NT2/D1 (cell line): Measurements from ENCODE around the gene ARHGAP10.

Experiments
- DNase-seq: peaks from one replicate; pipeline ENCODE4 v3.0.0-alpha.2; 2011; ENCODE audit warnings: low read depth, low spot score
- H3K27me3 ChIP-seq: 2 replicates; pipeline ENCODE4 v1.6.0; 2011; ENCODE audit warnings: mild to moderate bottlenecking; ENCODE audit not compliant: insufficient read length, insufficient read depth
- H3K36me3 ChIP-seq: 2 replicates; pipeline ENCODE4 v1.6.1; 2011; ENCODE audit warnings: mild to moderate bottlenecking, low read length, mixed read lengths; ENCODE audit not compliant: insufficient read depth, insufficient read length
- H3K4me1 ChIP-seq: 2 replicates; pipeline ENCODE4 v1.5.1; 2011; ENCODE audit not compliant: insufficient read depth, insufficient read length
- H3K4me3 ChIP-seq: 2 replicates; pipeline ENCODE4 v1.5.1; 2011; ENCODE audit warnings: low read depth; ENCODE audit not compliant: insufficient read length
- H3K9ac ChIP-seq: 2 replicates; pipeline ENCODE4 v1.6.0; 2011; ENCODE audit warnings: low read depth; ENCODE audit not compliant: insufficient read length
- H3K9me3 ChIP-seq: 2 replicates; pipeline ENCODE4 v1.5.1; 2011; ENCODE audit warnings: mild to moderate bottlenecking, low read length; ENCODE audit not compliant: insufficient read depth
- SUZ12 ChIP-seq: IDR thresholded peaks from 2 replicates; pipeline ENCODE4 v1.6.1; 2011; ENCODE audit not compliant: insufficient read length, insufficient read depth; ENCODE audit errors: extremely low read depth
- YY1 ChIP-seq: IDR thresholded peaks from 2 replicates; pipeline ENCODE4 v1.6.1; 2011; ENCODE audit not compliant: insufficient read length, insufficient read depth
- ZNF274 ChIP-seq: IDR thresholded peaks from 2 replicates; pipeline ENCODE4 v1.6.1; 2011; ENCODE audit warnings: mild to moderate bottlenecking, low read depth, low read length

The ARHGAP10 gene

GRCh38 chr4:147968641-147969040, 236.8 kb downstream of the ARHGAP10 start:
- H3K9me3 ChIP-seq = no peaks in the 10 kb centered on the region
- TF ChIP-seq YY1 (no peak), ZNF274 (no peak), SUZ12 (no peak)
- peaks cover 19% of the 10 kb centered on the region for H3K36me3 ChIP-seq
- no peaks in the 10 kb centered on the region for H3K27me3 ChIP-seq
- no peak overlapping the region for H3K4me3 ChIP-seq
- no peak overlapping the region for H3K9ac ChIP-seq
- no peaks in the 10 kb centered on the region for H3K4me1 ChIP-seq
- no peak for DNase-seq

- H3K27me3 ChIP-seq = no peaks in the 10 kb centered on the region
- H3K9me3 ChIP-seq = no peaks in the 10 kb centered on the region
- H3K9ac ChIP-seq = no peak overlapping the region
- no peak for TF ChIP-seq ZNF274
- TF ChIP-seq SUZ12 = no peak
- TF ChIP-seq YY1 = no peak
- no peaks in the 10 kb centered on the region for H3K4me1 ChIP-seq
- DNase-seq = no peak
- H3K4me3 ChIP-seq = no peak overlapping the region
- peaks cover 14% of the 10 kb centered on the region for H3K36me3 ChIP-seq
These were observed 237.9 kb downstream of the ARHGAP10 start for GRCh38 chr4:147969573-147970385.

- no peak for DNase-seq
- H3K9me3 ChIP-seq = no peaks in the 10 kb centered on the region
- no peak overlapping the region for H3K4me3 ChIP-seq
- TF ChIP-seq ZNF274 (no peak), YY1 (no peak), SUZ12 (no peak)
- H3K9ac ChIP-seq = no peak overlapping the region
- peaks cover 10% of the 10 kb centered on the region for H3K36me3 ChIP-seq
- H3K4me1 ChIP-seq = no peaks in the 10 kb centered on the region
- no peaks in the 10 kb centered on the region for H3K27me3 ChIP-seq
These were observed 239.2 kb downstream of the ARHGAP10 start for GRCh38 chr4:147971116-147971515.

GRCh38 chr4:147975325-147975724, 243.4 kb downstream of the ARHGAP10 start:
- Histone ChIP-seq H3K4me3 (no peak overlapping the region), H3K27me3 (no peaks in the 10 kb centered on the region), H3K9ac (no peak overlapping the region), H3K4me1 (no peaks in the 10 kb centered on the region), H3K36me3 (peaks cover 3% of the 10 kb centered on the region), H3K9me3 (no peaks in the 10 kb centered on the region)
- DNase-seq = no peak
- TF ChIP-seq YY1 = no peak
- TF ChIP-seq ZNF274 = no peak
- no peak for TF ChIP-seq SUZ12

GRCh38 chr4:147975933-147976928, 244.3 kb downstream of the ARHGAP10 start:
- Histone ChIP-seq H3K9ac (no peak overlapping the region), H3K9me3 (no peaks in the 10 kb centered on the region), H3K4me1 (no peaks in the 10 kb centered on the region), H3K27me3 (no peaks in the 10 kb centered on the region), H3K36me3 (peaks cover 3% of the 10 kb centered on the region), H3K4me3 (no peak overlapping the region)
- TF ChIP-seq SUZ12 = no peak
- no peak for DNase-seq

GRCh38 chr4:147980586-147980985, 248.7 kb downstream of the ARHGAP10 start:
- Histone ChIP-seq H3K27me3 (no peaks in the 10 kb centered on the region), H3K4me3 (no peak overlapping the region)
- TF ChIP-seq ZNF274 = no peak
- TF ChIP-seq SUZ12 = no peak
- no peak for TF ChIP-seq YY1

GRCh38 chr4:147981305-147981704, 249.4 kb downstream of the ARHGAP10 start:
- Histone ChIP-seq H3K4me1 (peaks cover 4% of the 10 kb centered on the region), H3K9ac (no peak overlapping the region), H3K27me3 (no peaks in the 10 kb centered on the region), H3K36me3 (no peaks in the 10 kb centered on the region), H3K4me3 (no peak overlapping the region), H3K9me3 (peaks cover 7% of the 10 kb centered on the region; the same call in 1 of the 2 replicates)
- DNase-seq = no peak
- TF ChIP-seq ZNF274 (no peak), SUZ12 (no peak), YY1 (no peak)

More at GRCh38 chr4:147980586-147980985, 248.7 kb downstream of the ARHGAP10 start:
- Histone ChIP-seq H3K36me3 (no peaks in the 10 kb centered on the region), H3K9me3 (peaks cover 7% of the 10 kb centered on the region; the same call in 1 of the 2 replicates), H3K4me1 (peaks cover 4% of the 10 kb centered on the region), H3K9ac (no peak overlapping the region)
- no peak for DNase-seq
